Ishikawa (cell line): ENCODE results near the gene MAG.

Experiments
- CEBPB ChIP-seq: IDR thresholded peaks from 2 replicates; pipeline ENCODE4 v1.6.1; 2012
- CREB1 ChIP-seq: IDR thresholded peaks from 2 replicates; pipeline ENCODE4 v1.6.1; 2012; ENCODE audit warnings: low read depth
- EGR1 ChIP-seq: IDR thresholded peaks from 2 replicates; pipeline ENCODE4 v1.6.1; 2012
- EP300 ChIP-seq: IDR thresholded peaks from 2 replicates; pipeline ENCODE4 v1.6.1; 2012; ENCODE audit warnings: borderline replicate concordance
- FOXM1 ChIP-seq: IDR thresholded peaks from 2 replicates; pipeline ENCODE4 v1.6.1; 2012; ENCODE audit warnings: low read depth, borderline replicate concordance
- MAX ChIP-seq: IDR thresholded peaks from 2 replicates; pipeline ENCODE4 v1.6.1; 2012
- NFIC ChIP-seq: IDR thresholded peaks from 2 replicates; pipeline ENCODE4 v1.6.1; 2012
- RAD21 ChIP-seq: IDR thresholded peaks from 2 replicates; pipeline ENCODE4 v1.6.1; 2012; ENCODE audit warnings: low read depth
- REST ChIP-seq: IDR thresholded peaks from 2 replicates; pipeline ENCODE4 v1.6.1; 2012; ENCODE audit warnings: low read depth, mild to moderate bottlenecking
- TAF1 ChIP-seq: IDR thresholded peaks from 2 replicates; pipeline ENCODE4 v1.6.1; 2012; ENCODE audit warnings: low read depth, mild to moderate bottlenecking
- TCF12 ChIP-seq: IDR thresholded peaks from 2 replicates; pipeline ENCODE4 v1.6.1; 2012; ENCODE audit warnings: low read depth
- TEAD4 ChIP-seq: IDR thresholded peaks from 2 replicates; pipeline ENCODE4 v1.6.1; 2012
- USF1 ChIP-seq: IDR thresholded peaks from 2 replicates; pipeline ENCODE4 v1.6.1; 2012
- YY1 ChIP-seq: IDR thresholded peaks from 2 replicates; pipeline ENCODE4 v1.6.1; 2012; ENCODE audit warnings: low read depth
- ZBTB7A ChIP-seq: IDR thresholded peaks from 2 replicates; pipeline ENCODE4 v1.6.1; 2012; ENCODE audit warnings: low read depth

Gene MAG

GRCh38 chr19:35348911-35349611 is 57.1 kb downstream of the MAG start:
- TF ChIP-seq MAX (0 out of 2 replicates have a peak, but pooled peaks have one; percentile 17), EP300 (no peak)

GRCh38 chr19:35349614-35350521 is 57.9 kb downstream of the MAG start:
- no peak for TF ChIP-seq REST
- no peak for TF ChIP-seq TAF1
- no peak for TF ChIP-seq EP300

GRCh38 chr19:35350591-35350990 is 58.6 kb downstream of the MAG start:
- TF ChIP-seq YY1: no peak
- TF ChIP-seq MAX: no peak
- no peak for TF ChIP-seq TCF12
- TF ChIP-seq CEBPB: no peak
- no peak for TF ChIP-seq REST
- no peak for TF ChIP-seq USF1
- no peak for TF ChIP-seq ZBTB7A
- TF ChIP-seq FOXM1: no peak
- no peak for TF ChIP-seq TAF1
- TF ChIP-seq CREB1: no peak
- no peak for TF ChIP-seq RAD21
- no peak for TF ChIP-seq EGR1

- TF ChIP-seq MAX (no peak), REST (no peak), USF1 (no peak), FOXM1 (no peak), TEAD4 (no peak), YY1 (no peak), TCF12 (no peak), TAF1 (no peak), CREB1 (no peak), EP300 (no peak), NFIC (no peak), CEBPB (no peak), EGR1 (no peak), ZBTB7A (no peak), RAD21 (no peak)
Measured at GRCh38 chr19:35351411-35352176, 59.6 kb downstream of the MAG start.
